ENCODE measurements around the gene RPL22. TPM values are rescaled to one million over a fixed set of nuclear protein-coding genes. Genes with fewer than 3 reads are reported as not detected.

The RPL22 gene
- total RNA-seq (100 to 1,000 TPM; 223 to 298 (median 273) TPM), polyA plus RNA-seq (100 to 1,000 TPM; 295 to 639 TPM)
- long read RNA-seq, donor 1, transcript RPL22-206 (3 exons, 2,279 nt), result minor isoform, 6 of 111 reads
- long read RNA-seq, donor 1, transcript RPL22-201 (4 exons, 2,078 nt), result major isoform, 95 of 111 reads
- long read RNA-seq, donor 1, partial matches to known transcripts, result 2 of 111 reads
- long read RNA-seq, donor 1, other reads (novel, unspliced or antisense), result 8 of 111 reads
- long read RNA-seq, donor 2, transcript RPL22-206 (3 exons, 2,279 nt), result minor isoform, 10 of 133 reads
- long read RNA-seq, donor 2, transcript RPL22-201 (4 exons, 2,078 nt), result major isoform, 93 of 133 reads
- long read RNA-seq, donor 2, partial matches to known transcripts, result 11 of 133 reads
- long read RNA-seq, donor 2, other reads (novel, unspliced or antisense), result 18 of 133 reads
- long read RNA-seq, donor 3, transcript RPL22-206 (3 exons, 2,279 nt), result minor isoform, 15 of 233 reads
- long read RNA-seq, donor 3, transcript RPL22-201 (4 exons, 2,078 nt), result major isoform, 195 of 233 reads
- long read RNA-seq, donor 3, partial matches to known transcripts, result 4 of 233 reads
- long read RNA-seq, donor 3, other reads (novel, unspliced or antisense), result 19 of 233 reads

DNA sequence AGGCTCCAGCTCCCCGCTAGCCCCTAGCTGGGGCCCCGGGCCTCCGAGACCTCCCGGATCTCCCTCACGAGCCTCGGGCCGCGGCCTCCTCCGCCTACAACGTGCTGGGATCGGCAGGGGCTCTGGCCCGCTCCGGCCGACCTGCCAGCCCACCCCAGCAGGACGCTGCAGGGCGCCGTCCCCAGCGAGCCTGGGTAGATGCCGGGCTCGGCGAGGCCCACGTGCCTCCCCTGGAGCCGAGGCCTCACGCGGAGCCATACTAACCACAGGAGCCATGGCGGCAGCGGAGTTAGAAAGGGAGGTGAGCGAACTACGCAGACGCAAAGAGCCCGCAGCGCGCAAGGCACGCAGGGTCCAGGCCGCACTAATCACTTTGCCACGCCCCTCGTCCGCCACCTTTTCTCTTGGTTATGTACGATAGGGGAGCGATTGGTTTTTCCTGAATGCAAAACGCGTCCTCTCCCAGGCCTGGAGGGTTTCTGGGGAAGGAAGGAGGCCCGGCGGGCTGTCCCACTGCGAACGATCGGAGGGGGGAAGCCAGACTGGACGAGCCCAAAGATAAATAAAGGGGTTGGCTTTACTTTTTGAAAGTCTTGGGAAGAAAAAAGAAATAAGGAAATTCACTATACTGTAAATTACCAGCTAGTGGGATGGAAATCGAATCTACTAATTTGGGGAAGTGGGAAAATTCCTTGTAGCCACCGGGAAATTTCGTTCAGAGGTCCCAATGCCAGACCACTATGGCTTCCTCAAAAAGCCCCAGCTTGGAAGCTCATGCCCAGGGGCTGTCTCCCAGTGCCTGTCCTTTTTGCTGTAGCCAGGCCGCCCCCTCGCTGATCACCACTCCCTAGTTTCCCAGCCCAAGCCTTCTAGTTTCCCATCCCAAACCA is at the start of gene RPL22:
RPL22 (minus strand) TSS at position 298 of the 890 bp plus-strand sequence; CDS start at position 276, 22 bp downstream.
- TF ChIP-seq, protein P1, sequence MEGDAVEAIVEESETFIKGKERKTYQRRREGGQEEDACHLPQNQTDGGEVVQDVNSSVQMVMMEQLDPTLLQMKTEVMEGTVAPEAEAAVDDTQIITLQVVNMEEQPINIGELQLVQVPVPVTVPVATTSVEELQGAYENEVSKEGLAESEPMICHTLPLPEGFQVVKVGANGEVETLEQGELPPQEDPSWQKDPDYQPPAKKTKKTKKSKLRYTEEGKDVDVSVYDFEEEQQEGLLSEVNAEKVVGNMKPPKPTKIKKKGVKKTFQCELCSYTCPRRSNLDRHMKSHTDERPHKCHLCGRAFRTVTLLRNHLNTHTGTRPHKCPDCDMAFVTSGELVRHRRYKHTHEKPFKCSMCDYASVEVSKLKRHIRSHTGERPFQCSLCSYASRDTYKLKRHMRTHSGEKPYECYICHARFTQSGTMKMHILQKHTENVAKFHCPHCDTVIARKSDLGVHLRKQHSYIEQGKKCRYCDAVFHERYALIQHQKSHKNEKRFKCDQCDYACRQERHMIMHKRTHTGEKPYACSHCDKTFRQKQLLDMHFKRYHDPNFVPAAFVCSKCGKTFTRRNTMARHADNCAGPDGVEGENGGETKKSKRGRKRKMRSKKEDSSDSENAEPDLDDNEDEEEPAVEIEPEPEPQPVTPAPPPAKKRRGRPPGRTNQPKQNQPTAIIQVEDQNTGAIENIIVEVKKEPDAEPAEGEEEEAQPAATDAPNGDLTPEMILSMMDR (IDR thresholded peaks at IDR 0.05), result no peak
- 1% methylated on average over 53 of the region's 53 CpGs for WGBS, 2 donors
- Histone ChIP-seq H3K4me1 (peaks cover 0 to 37% (median 32%) of the 10 kb centered on the region in 9 donors), H3K27me3 (no peaks in the 10 kb centered on the region), H3K36me3 (peaks cover 0 to 33% (median 21%) of the 10 kb centered on the region in 9 donors), H3K27ac (peak within 1 kb of the TSS; percentile 3 to 92 (median 88)), H3K4me3 (peak within 1 kb of the TSS; percentile 72 to 100 (median 90)), H3K9me3 (no peaks in the 10 kb centered on the region)
- intact Hi-C loops (cut with DNase I), result loop anchor here in 5 of 10 donors (5.0 to 10.0 kb wide), 2 partner anchors 38 to 145 kb away; partner anchors contain the start of gene ICMT (in 5 of the 5)
- DNase-seq (peak; percentile 96 to 99), ATAC-seq (peak; percentile 96 to 99 (median 98))

DNA sequence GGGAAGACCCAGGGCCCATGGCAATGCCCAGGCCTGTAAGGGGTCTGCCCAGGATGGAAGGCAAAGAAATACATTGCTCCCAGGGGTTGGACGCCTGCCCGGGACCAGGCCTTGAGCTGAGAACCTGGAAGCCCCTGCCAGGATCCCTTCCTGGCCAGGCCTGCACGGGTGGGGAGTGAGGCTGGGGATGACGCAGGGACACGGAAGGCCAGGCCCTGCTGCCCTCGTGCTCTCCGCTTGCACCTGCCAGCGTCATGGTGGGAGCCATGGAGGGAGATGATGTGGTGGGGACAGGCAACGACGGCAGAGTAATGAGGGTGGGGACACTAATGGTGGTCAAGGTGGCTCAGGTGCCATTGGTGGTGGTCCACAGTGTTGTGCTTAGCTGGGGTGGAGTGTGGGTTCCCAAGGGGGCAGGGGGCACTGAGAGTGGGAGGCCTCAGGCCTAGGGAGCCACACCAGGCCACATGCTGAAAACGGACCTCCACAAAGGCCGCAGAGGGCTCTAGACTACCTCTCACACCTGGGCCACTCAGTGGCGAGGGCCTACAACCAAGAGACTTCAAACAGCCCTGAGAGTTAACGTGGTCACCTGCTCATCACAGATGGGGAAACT is 48.9 kb upstream of the RPL22 start:
- no peak for DNase-seq
- intact Hi-C loops (cut with DNase I), result loop anchor here in 8 of 10 donors (1.0 to 10.0 kb wide), 13 partner anchors 34 to 196 kb away; partner anchors contain the start of gene CHD5 (in 1 of the 8)
- peaks cover 0 to 32% (median 22%) of the 10 kb centered on the region in 9 donors for H3K4me1 ChIP-seq
- TF ChIP-seq, protein P1 (IDR thresholded peaks at IDR 0.05), result no peak
- H3K9me3 ChIP-seq, result no peaks in the 10 kb centered on the region
- no peak overlapping the region for H3K4me3 ChIP-seq
- no peak overlapping the region for H3K27ac ChIP-seq
- no peak for ATAC-seq
- 69 to 74% methylated on average over 14 of the region's 14 CpGs for WGBS, 2 donors
- no peaks in the 10 kb centered on the region for H3K36me3 ChIP-seq
- peaks cover 12 to 88% (median 87%) of the 10 kb centered on the region in 7 donors for H3K27me3 ChIP-seq

- Histone ChIP-seq H3K27me3 (peaks cover 16 to 94% (median 90%) of the 10 kb centered on the region in 7 donors), H3K4me3 (no peak overlapping the region), H3K4me1 (peaks cover 0 to 36% (median 24%) of the 10 kb centered on the region in 9 donors), H3K9me3 (no peaks in the 10 kb centered on the region), H3K36me3 (no peaks in the 10 kb centered on the region), H3K27ac (no peak overlapping the region)
- WGBS, 2 donors, result 75 to 78% methylated on average over 5 of the region's 5 CpGs
- TF ChIP-seq, protein P1 (IDR thresholded peaks at IDR 0.05), result no peak
- intact Hi-C loops (cut with DNase I), result loop anchor here (1.0 to 10.0 kb wide), 16 partner anchors 35 to 195 kb away; partner anchors contain the start of gene CHD5 (in 1 of the 10)
- DNase-seq (no peak), ATAC-seq (no peak)
These were observed 48.3 kb upstream of the RPL22 start for GRCh38 chr1:6247651-6248050.
